ENCODE results near the gene CD80. TPM values are rescaled to one million over a fixed set of nuclear protein-coding genes. Genes with fewer than 3 reads are reported as not detected.

CD80 gene
- polyA plus RNA-seq, 1 of the 3 experiments (the other 2 are of a cell fraction): not detected

DNA sequence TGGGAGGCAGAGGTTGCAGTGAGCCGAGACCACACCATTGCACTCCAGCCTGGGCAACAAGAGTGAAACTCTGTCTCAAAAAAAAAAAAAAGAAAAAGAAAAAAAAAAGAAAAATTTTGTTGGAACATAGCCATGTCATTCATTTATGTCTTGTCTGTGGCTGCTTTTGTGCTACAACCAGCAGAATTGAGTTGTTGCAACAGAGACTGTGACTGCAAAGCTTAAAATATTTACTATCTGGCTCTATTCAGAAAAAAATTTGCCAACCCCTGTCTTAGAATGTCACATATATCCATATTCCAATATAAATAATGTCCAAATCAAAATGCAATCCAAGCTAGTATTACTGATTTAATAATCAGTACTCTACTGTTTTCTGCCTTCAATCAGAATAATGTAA is 25.1 kb downstream of the CD80 start:
- H3K9me2 ChIP-seq: no peaks in the 10 kb centered on the region
- TF ChIP-seq NRF1 (IDR thresholded peaks at IDR 0.05; ENCODE audit: low read depth, low read length) (no peak), MEF2A (IDR thresholded peaks at IDR 0.05; ENCODE audit: borderline replicate concordance, low read depth) (no peak)
- TF ChIP-seq, protein P1, sequence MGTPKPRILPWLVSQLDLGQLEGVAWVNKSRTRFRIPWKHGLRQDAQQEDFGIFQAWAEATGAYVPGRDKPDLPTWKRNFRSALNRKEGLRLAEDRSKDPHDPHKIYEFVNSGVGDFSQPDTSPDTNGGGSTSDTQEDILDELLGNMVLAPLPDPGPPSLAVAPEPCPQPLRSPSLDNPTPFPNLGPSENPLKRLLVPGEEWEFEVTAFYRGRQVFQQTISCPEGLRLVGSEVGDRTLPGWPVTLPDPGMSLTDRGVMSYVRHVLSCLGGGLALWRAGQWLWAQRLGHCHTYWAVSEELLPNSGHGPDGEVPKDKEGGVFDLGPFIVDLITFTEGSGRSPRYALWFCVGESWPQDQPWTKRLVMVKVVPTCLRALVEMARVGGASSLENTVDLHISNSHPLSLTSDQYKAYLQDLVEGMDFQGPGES (IDR thresholded peaks at IDR 0.05; ENCODE audit: low read depth, low read length): no peak
- no peaks in the 10 kb centered on the region for H3K27me3 ChIP-seq (ENCODE audit: insufficient read depth)
- H3K4me2 ChIP-seq: no peak overlapping the region
- CTCF ChIA-PET: no interaction called here
- no peak overlapping the region for H3K9ac ChIP-seq
- WGBS (ENCODE audit: low lambda C conversion rate): 64% methylated on average over 1 of the region's 1 CpG
- H3K79me2 ChIP-seq (ENCODE audit: insufficient read depth): no peaks in the 10 kb centered on the region
- no peaks in the 10 kb centered on the region for H3F3A ChIP-seq (replicated peaks; ENCODE audit: insufficient read depth)
- no peaks in the 10 kb centered on the region for H3K9me3 ChIP-seq
- no peak overlapping the region for H3K4me3 ChIP-seq (ENCODE audit: low read depth in 2 of 2, low read length in 1 of 2)
- no peak overlapping the region for H2AFZ ChIP-seq (ENCODE audit: low read depth)
- no peaks in the 10 kb centered on the region; a peak in 1 of 4 replicates for H3K4me1 ChIP-seq (ENCODE audit: control insufficient read depth in 1 of 2, insufficient read depth in 2 of 2, low read depth in 1 of 2, low read length in 1 of 2)
- POLR2A ChIA-PET: interaction anchor here (1.2 kb wide), 1 partner anchor 10 kb away, joined by 4 read pairs; no protein-coding TSS in a partner anchor
- no peak overlapping the region for H3K27ac ChIP-seq (ENCODE audit: low read depth in 2 of 2, low read length in 1 of 2)
- no peaks in the 10 kb centered on the region for H3K36me3 ChIP-seq (replicated peaks in 1 of 2; ENCODE audit: control insufficient read depth in 1 of 2, insufficient read depth in 2 of 2, low read length in 1 of 2)
- no peak for DNase-seq
- H4K20me1 ChIP-seq (ENCODE audit: insufficient read depth): no peaks in the 10 kb centered on the region

- no peaks in the 10 kb centered on the region; a peak in 1 of 4 replicates for H3K4me1 ChIP-seq (ENCODE audit: control insufficient read depth in 1 of 2, insufficient read depth in 2 of 2, low read depth in 1 of 2, low read length in 1 of 2)
- ChIA-PET CTCF (interaction anchor here (0.6 kb wide), 1 partner anchor 860 kb away, joined by 3 read pairs; no protein-coding TSS in a partner anchor), POLR2A (no interaction called here)
- no peaks in the 10 kb centered on the region for H3K79me2 ChIP-seq (ENCODE audit: insufficient read depth)
- H3K4me2 ChIP-seq: no peak overlapping the region
- DNase-seq: no peak
- no peaks in the 10 kb centered on the region for H3F3A ChIP-seq (replicated peaks; ENCODE audit: insufficient read depth)
- H3K36me3 ChIP-seq (replicated peaks in 1 of 2; ENCODE audit: control insufficient read depth in 1 of 2, insufficient read depth in 2 of 2, low read length in 1 of 2): peaks cover 1 to 2% of the 10 kb centered on the region in 2 experiments
- 93% methylated on average over 4 of the region's 4 CpGs for WGBS (ENCODE audit: low lambda C conversion rate)
- H3K27me3 ChIP-seq (ENCODE audit: insufficient read depth): no peaks in the 10 kb centered on the region
- no peak overlapping the region for H2AFZ ChIP-seq (ENCODE audit: low read depth)
- no peaks in the 10 kb centered on the region for H4K20me1 ChIP-seq (ENCODE audit: insufficient read depth)
- no peak overlapping the region for H3K9ac ChIP-seq
- H3K9me2 ChIP-seq: no peaks in the 10 kb centered on the region
- H3K4me3 ChIP-seq (ENCODE audit: low read depth in 2 of 2, low read length in 1 of 2): no peak overlapping the region
- H3K9me3 ChIP-seq: no peaks in the 10 kb centered on the region
- H3K27ac ChIP-seq (ENCODE audit: low read depth in 2 of 2, low read length in 1 of 2): no peak overlapping the region
- TF ChIP-seq EP300 (IDR thresholded peaks at IDR 0.05; ENCODE audit: borderline replicate concordance in 1 of 2, low read depth in 1 of 2, low read length in 1 of 2) (no peak), MEF2A (IDR thresholded peaks at IDR 0.05; ENCODE audit: borderline replicate concordance, low read depth) (no peak), YY1 (IDR thresholded peaks at IDR 0.05; ENCODE audit: low read depth) (no peak), MXI1 (IDR thresholded peaks at IDR 0.05; ENCODE audit: low read depth, low read length) (no peak), JUND (IDR thresholded peaks at IDR 0.05) (no peak), FOSL2 (IDR thresholded peaks at IDR 0.05; ENCODE audit: borderline replicate concordance, low read depth) (no peak), REST (IDR thresholded peaks at IDR 0.05; ENCODE audit: low read depth, low read length) (no peak), EZH2phosphoT487 (IDR thresholded peaks at IDR 0.05; ENCODE audit: borderline replicate concordance, low read depth) (no peak), TAF1 (IDR thresholded peaks at IDR 0.05; ENCODE audit: borderline replicate concordance, low read depth, low read length) (no peak), GATA2 (CRISPR knock-in tag; IDR thresholded peaks at IDR 0.05) (no peak), RXRA (IDR thresholded peaks at IDR 0.05; ENCODE audit: borderline replicate concordance, low read depth) (no peak), POLR2AphosphoS5 (IDR thresholded peaks at IDR 0.05; ENCODE audit: low read depth, low read length) (no peak)
- TF ChIP-seq, protein P2, sequence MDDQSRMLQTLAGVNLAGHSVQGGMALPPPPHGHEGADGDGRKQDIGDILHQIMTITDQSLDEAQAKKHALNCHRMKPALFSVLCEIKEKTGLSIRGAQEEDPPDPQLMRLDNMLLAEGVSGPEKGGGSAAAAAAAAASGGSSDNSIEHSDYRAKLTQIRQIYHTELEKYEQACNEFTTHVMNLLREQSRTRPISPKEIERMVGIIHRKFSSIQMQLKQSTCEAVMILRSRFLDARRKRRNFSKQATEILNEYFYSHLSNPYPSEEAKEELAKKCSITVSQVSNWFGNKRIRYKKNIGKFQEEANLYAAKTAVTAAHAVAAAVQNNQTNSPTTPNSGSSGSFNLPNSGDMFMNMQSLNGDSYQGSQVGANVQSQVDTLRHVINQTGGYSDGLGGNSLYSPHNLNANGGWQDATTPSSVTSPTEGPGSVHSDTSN (IDR thresholded peaks at IDR 0.05): no peak
- TF ChIP-seq, protein P1 (IDR thresholded peaks at IDR 0.05; ENCODE audit: low read depth, low read length): no peak
- TF ChIP-seq, protein P3, sequence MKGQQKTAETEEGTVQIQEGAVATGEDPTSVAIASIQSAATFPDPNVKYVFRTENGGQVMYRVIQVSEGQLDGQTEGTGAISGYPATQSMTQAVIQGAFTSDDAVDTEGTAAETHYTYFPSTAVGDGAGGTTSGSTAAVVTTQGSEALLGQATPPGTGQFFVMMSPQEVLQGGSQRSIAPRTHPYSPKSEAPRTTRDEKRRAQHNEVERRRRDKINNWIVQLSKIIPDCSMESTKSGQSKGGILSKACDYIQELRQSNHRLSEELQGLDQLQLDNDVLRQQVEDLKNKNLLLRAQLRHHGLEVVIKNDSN (IDR thresholded peaks at IDR 0.05; ENCODE audit: borderline replicate concordance, low read depth): no peak
Measured at GRCh38 chr3:119531151-119531550, 28.3 kb downstream of the CD80 start.

Data from SK-N-SH (cell line).